Measurements from ENCODE around the gene RGS16. TPM values are rescaled to one million over a fixed set of nuclear protein-coding genes. Genes with fewer than 3 reads are reported as not detected.

The RGS16 gene
- total RNA-seq, 2 experiments from 2014 or later: 1.8 to 39.9 TPM

GRCh38 chr1:182552527-182552926 lies 51.7 kb downstream of the RGS16 start:
- CTCF ChIA-PET: no interaction called here

GRCh38 chr1:182549811-182550210 lies 54.4 kb downstream of the RGS16 start:
- H3K27me3 Mint-ChIP-seq: peaks cover 15% of the 10 kb centered on the region
- no peak overlapping the region for H3K27ac Mint-ChIP-seq
- no peak overlapping the region for H3K4me3 Mint-ChIP-seq
- no peaks in the 10 kb centered on the region for H3K36me3 Mint-ChIP-seq
- ATAC-seq (no peak), DNase-seq (no peak)
- CTCF ChIA-PET: no interaction called here
- no peaks in the 10 kb centered on the region for H3K4me1 Mint-ChIP-seq
- H3K9me3 Mint-ChIP-seq (ENCODE audit: low read depth): no peaks in the 10 kb centered on the region

More at GRCh38 chr1:182552527-182552926, 51.7 kb downstream of the RGS16 start:
- no peaks in the 10 kb centered on the region for H3K4me1 Mint-ChIP-seq
- peaks cover 5% of the 10 kb centered on the region for H3K27me3 Mint-ChIP-seq
- H3K27ac Mint-ChIP-seq: no peak overlapping the region
- H3K9me3 Mint-ChIP-seq (ENCODE audit: low read depth): no peaks in the 10 kb centered on the region
- H3K36me3 Mint-ChIP-seq: no peaks in the 10 kb centered on the region
- ATAC-seq: no peak
- DNase-seq: no peak
- H3K4me3 Mint-ChIP-seq: no peak overlapping the region

- ATAC-seq (no peak), DNase-seq (no peak)
- Mint-ChIP-seq H3K27me3 (peaks cover 19% of the 10 kb centered on the region), H3K36me3 (no peaks in the 10 kb centered on the region), H3K4me1 (no peaks in the 10 kb centered on the region), H3K27ac (no peak overlapping the region), H3K9me3 (ENCODE audit: low read depth) (no peaks in the 10 kb centered on the region), H3K4me3 (no peak overlapping the region)
- CTCF ChIA-PET: no interaction called here
Measured at GRCh38 chr1:182549346-182549745, 54.8 kb downstream of the RGS16 start.

Other genes starting within 250 kb of the RGS16 start
- 10 to 100 TPM; 18.3 to 77.4 TPM for gene GLUL, start 212.6 kb downstream of the RGS16 start, total RNA-seq
- gene TEDDM1, start 203.7 kb downstream of the RGS16 start, total RNA-seq: not detected
- not detected for gene RGSL1, start 154.2 kb downstream of the RGS16 start, total RNA-seq
- 10 to 100 TPM in 1 of 2 experiments, 1 to 10 TPM in 1; 6.5 to 10.0 TPM for gene RNASEL, start 15.1 kb downstream of the RGS16 start, total RNA-seq
- gene RGS8, start 80.2 kb upstream of the RGS16 start, total RNA-seq: not detected
- 10 to 100 TPM in 1 of 2 experiments, 1 to 10 TPM in 1; 1.8 to 10.1 TPM for gene NPL, start 185.4 kb upstream of the RGS16 start, total RNA-seq
- 100 to 1,000 TPM; 196 to 267 TPM for gene DHX9, start 235.0 kb upstream of the RGS16 start, total RNA-seq